NCI-H446 (cell line): Measurements from ENCODE around the gene NRTN.
"Not testable (repeated sequence)": the region's sequence is repeated elsewhere in the genome, so short reads cannot be mapped to it uniquely, and the experiment has no call there.

Source experiments
- DNase-seq, 2 experiments: peaks; one replicate each; lab custom pipeline; 2025; lab: John Stamatoyannopoulos, UW

The NRTN gene

DNA sequence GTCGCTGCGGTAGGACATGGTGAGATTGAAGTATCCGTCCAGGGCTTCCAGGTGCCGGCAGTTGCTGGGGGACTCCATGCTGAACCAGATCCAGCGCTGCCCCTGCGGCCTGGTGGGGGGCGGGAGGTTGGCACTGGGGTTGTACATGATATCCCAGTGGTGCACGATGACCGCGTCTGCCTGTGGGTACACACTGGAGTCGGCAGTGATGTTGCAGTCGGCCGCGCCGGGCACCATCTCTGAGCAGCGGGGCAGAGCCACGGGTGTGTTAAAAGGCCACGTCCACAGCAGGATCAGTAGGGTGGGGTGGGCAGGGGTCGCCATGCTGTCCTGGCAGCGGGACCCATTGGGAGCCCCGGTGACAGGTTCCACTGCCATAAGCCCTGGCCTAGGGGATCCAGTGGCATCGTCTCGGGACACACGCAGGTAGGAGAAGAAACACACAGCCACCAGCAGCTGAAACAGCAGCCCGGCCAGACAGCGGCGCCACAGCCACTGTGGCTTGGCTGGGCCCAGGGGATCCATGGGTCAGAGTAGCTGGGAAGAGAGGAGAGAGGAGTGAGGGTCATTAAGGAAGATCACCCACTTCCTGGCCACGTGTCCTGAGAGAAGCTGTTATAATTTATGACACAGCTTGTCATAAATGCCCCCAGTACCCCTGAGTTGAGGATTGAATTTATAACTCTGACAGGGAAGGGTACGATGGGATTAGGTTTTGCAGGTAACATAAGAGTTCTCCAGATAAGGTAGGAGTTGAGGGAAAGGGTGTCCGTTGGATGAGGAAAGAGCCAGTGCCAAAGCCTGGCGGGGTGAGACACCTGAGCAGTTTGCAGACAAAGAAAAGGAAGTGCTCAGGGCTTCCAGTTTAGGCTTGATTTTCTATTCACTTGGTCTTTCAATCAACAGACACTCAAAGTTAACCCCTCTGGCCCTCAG lies 62.6 kb downstream of the NRTN start:
- no peak for DNase-seq

DNA sequence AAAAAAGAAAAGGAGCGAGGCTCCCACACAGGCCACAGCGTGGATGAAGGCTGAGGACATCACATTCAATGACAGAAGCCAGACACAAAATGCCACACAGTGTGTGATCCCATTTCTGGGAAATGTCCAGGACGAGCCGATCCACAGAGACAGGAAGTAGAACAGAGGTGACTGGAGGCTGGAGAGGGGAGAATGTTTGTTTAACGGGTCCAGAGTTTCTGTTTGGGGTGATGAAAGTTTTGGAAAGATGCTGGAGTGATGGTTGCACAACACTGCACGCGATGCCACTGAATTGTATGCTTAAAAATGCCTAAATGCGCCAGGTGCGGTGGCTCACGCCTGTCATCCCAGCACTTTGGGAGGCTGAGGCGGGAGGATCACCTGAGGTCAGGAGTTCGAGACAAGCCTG lies 66.1 kb downstream of the NRTN start:
- no peak for DNase-seq

DNA sequence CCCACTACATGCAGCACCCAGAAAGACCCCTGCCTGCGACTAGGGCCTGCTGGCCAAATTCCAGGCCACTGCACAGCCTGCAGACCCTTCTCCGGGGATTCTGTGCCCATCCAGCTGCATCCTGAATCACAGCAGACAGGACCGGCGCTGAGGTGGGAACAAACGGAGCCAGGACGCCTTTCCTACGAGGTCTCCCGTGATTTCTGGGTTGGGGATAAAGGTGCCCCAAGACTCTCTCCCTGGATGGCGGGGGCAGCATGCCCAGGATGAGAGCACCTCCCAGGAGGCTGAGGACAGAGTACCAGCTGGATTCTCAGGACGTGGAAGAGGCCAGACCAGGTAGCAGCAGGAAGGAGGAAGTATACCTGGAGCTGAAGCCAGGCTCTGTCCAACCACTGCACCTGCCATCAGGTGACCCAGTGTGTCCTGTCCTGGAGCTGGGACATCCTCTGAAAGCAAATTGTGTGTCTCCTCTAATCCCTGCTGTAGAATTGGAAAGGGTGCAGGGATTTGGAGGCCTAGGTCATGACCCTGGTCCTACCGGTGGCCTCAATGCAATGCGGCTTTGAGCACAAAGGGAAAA lies 68.8 kb downstream of the NRTN start:
- no peak for DNase-seq

DNA sequence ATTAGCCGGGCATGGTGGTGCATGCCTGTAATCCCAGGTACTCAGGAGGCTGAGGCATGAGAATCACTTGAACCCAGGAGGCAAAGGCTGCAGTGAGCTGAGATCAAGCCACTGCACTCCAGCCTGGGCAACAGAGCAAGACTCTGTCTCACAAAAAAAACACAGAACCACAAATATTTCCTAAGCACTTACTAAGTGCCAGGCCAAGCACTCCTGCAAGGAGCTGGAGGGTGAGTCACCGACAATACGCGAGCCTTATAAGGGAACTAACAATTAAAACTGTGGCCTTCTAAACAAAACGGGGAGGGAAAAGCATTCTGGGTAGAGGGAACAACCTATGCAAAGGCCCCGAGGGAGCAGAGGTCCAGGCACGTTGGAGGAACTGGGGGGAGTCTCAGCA lies 69.6 kb downstream of the NRTN start:
- not testable (repeated sequence) for DNase-seq

DNA sequence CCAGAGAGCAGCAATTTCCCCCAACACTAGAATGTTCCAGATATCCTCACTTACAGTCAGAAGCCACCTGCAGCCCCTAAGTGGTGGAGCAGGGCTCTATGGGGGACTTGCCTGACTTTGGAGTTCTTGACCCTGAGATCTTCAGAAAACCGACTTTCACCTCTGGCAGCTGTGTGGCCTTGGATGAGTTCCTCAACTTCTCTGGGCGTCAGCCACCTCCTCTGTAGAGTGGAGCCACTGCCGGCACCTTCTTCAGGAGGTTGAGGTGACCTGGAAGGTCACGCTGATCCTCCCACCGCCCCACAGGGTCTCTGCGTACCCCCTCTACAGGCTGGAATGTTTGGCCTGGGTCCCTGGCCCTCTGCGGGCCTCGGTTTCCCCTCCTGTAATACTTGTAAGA lies 72.6 kb downstream of the NRTN start:
- no peak for DNase-seq

DNA sequence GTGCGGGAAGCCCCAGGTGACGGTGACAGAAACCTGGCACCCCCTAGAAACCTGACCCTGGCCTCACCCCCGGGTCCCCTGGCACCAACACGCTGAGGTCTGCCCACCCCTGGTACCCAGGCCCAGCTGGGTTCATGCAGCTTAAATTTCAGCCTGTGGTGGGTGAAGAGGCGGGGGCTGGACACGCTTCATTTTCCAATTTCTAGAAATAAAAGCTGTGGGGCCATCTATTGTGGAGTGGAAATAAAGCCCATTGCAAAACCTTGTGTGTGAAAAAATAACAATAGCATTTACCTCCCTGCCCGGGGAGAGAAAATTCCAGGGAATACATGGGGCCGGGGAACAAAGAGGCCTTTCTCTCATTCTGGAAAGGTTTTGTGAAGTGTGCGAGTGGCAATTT lies 73.0 kb downstream of the NRTN start:
- no peak for DNase-seq
